ENCODE results near the gene CNKSR3. TPM values are rescaled to one million over a fixed set of nuclear protein-coding genes. Genes with fewer than 3 reads are reported as not detected.

Gene CNKSR3
- total and polyA plus RNA-seq, 2 of the 8 experiments (the other 6 are each of a cell fraction or from before 2014, with no cell fraction given), result 1.2 to 6.2 TPM

GRCh38 chr6:154489822-154490221 lies 20.7 kb downstream of the CNKSR3 start (continued):
- TF ChIP-seq, protein P1, sequence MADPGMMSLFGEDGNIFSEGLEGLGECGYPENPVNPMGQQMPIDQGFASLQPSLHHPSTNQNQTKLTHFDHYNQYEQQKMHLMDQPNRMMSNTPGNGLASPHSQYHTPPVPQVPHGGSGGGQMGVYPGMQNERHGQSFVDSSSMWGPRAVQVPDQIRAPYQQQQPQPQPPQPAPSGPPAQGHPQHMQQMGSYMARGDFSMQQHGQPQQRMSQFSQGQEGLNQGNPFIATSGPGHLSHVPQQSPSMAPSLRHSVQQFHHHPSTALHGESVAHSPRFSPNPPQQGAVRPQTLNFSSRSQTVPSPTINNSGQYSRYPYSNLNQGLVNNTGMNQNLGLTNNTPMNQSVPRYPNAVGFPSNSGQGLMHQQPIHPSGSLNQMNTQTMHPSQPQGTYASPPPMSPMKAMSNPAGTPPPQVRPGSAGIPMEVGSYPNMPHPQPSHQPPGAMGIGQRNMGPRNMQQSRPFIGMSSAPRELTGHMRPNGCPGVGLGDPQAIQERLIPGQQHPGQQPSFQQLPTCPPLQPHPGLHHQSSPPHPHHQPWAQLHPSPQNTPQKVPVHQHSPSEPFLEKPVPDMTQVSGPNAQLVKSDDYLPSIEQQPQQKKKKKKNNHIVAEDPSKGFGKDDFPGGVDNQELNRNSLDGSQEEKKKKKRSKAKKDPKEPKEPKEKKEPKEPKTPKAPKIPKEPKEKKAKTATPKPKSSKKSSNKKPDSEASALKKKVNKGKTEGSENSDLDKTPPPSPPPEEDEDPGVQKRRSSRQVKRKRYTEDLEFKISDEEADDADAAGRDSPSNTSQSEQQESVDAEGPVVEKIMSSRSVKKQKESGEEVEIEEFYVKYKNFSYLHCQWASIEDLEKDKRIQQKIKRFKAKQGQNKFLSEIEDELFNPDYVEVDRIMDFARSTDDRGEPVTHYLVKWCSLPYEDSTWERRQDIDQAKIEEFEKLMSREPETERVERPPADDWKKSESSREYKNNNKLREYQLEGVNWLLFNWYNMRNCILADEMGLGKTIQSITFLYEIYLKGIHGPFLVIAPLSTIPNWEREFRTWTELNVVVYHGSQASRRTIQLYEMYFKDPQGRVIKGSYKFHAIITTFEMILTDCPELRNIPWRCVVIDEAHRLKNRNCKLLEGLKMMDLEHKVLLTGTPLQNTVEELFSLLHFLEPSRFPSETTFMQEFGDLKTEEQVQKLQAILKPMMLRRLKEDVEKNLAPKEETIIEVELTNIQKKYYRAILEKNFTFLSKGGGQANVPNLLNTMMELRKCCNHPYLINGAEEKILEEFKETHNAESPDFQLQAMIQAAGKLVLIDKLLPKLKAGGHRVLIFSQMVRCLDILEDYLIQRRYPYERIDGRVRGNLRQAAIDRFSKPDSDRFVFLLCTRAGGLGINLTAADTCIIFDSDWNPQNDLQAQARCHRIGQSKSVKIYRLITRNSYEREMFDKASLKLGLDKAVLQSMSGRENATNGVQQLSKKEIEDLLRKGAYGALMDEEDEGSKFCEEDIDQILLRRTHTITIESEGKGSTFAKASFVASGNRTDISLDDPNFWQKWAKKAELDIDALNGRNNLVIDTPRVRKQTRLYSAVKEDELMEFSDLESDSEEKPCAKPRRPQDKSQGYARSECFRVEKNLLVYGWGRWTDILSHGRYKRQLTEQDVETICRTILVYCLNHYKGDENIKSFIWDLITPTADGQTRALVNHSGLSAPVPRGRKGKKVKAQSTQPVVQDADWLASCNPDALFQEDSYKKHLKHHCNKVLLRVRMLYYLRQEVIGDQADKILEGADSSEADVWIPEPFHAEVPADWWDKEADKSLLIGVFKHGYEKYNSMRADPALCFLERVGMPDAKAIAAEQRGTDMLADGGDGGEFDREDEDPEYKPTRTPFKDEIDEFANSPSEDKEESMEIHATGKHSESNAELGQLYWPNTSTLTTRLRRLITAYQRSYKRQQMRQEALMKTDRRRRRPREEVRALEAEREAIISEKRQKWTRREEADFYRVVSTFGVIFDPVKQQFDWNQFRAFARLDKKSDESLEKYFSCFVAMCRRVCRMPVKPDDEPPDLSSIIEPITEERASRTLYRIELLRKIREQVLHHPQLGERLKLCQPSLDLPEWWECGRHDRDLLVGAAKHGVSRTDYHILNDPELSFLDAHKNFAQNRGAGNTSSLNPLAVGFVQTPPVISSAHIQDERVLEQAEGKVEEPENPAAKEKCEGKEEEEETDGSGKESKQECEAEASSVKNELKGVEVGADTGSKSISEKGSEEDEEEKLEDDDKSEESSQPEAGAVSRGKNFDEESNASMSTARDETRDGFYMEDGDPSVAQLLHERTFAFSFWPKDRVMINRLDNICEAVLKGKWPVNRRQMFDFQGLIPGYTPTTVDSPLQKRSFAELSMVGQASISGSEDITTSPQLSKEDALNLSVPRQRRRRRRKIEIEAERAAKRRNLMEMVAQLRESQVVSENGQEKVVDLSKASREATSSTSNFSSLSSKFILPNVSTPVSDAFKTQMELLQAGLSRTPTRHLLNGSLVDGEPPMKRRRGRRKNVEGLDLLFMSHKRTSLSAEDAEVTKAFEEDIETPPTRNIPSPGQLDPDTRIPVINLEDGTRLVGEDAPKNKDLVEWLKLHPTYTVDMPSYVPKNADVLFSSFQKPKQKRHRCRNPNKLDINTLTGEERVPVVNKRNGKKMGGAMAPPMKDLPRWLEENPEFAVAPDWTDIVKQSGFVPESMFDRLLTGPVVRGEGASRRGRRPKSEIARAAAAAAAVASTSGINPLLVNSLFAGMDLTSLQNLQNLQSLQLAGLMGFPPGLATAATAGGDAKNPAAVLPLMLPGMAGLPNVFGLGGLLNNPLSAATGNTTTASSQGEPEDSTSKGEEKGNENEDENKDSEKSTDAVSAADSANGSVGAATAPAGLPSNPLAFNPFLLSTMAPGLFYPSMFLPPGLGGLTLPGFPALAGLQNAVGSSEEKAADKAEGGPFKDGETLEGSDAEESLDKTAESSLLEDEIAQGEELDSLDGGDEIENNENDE (IDR thresholded peaks at IDR 0.05; ENCODE audit: insufficient replicate concordance, low read length), result no peak
- TF ChIP-seq YY1 (IDR thresholded peaks at IDR 0.05; ENCODE audit: low read depth, low read length), result no peak
- TF ChIP-seq HDAC6 (IDR thresholded peaks at IDR 0.05; ENCODE audit: low read depth, low read length), result no peak
- TF ChIP-seq NRF1 (IDR thresholded peaks at IDR 0.05; ENCODE audit: low read depth, low read length), result no peak
- TF ChIP-seq SIX5 (IDR thresholded peaks at IDR 0.05; ENCODE audit: low read depth, low read length), result no peak
- no peak for TF ChIP-seq NANOG (IDR thresholded peaks at IDR 0.05; ENCODE audit: insufficient read depth, low read depth, low read length, poor library complexity, severe bottlenecking)
- TF ChIP-seq, protein P2, sequence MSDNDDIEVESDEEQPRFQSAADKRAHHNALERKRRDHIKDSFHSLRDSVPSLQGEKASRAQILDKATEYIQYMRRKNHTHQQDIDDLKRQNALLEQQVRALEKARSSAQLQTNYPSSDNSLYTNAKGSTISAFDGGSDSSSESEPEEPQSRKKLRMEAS (IDR thresholded peaks at IDR 0.05), result no peak
- TF ChIP-seq POLR2AphosphoS5 (IDR thresholded peaks at IDR 0.05; ENCODE audit: low read depth, low read length), result no peak
- TF ChIP-seq, protein P3, sequence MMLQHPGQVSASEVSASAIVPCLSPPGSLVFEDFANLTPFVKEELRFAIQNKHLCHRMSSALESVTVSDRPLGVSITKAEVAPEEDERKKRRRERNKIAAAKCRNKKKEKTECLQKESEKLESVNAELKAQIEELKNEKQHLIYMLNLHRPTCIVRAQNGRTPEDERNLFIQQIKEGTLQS (IDR thresholded peaks at IDR 0.05; ENCODE audit: insufficient read depth, low read depth, low read length), result no peak
- no peak for TF ChIP-seq KDM5A (IDR thresholded peaks at IDR 0.05; ENCODE audit: low read length)
- no peak for TF ChIP-seq RNF2 (IDR thresholded peaks at IDR 0.05; ENCODE audit: borderline replicate concordance, low read depth, low read length, missing control alignments, poor library complexity, severe bottlenecking)
